HG02981 (cell line): ENCODE results near the gene EYA2.
"Not testable (repeated sequence)": the region's sequence is repeated elsewhere in the genome, so short reads cannot be mapped to it uniquely, and the experiment has no call there.

Experiments used
- ATAC-seq: cut with Tn5 transposase; IDR thresholded peaks from one replicate; pipeline ENCODE4 v1.9.1; 2021; ENCODE audit warnings: mild to moderate bottlenecking, moderate library complexity; ENCODE audit not compliant: unreplicated experiment

Gene EYA2

DNA sequence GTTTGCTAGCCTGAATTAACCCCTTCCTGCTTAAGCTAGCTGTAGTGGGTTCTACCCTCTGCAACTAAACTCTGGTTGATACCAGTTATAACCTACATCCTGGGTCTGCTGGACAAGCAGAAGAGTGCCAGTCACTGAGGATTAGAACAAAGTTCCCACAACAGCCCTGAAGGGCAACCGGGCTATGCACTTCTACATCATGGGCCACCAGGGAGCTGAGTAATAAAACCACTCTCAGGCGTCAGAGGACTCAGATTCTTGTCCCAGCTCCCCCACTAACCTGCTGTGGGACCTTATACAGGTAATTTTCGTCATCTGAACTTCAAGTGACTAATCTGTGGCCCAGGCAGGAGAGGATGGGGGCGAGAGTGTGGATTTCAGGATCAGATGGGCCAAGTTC is 56.8 kb downstream of the EYA2 start:
- ATAC-seq = no peak

DNA sequence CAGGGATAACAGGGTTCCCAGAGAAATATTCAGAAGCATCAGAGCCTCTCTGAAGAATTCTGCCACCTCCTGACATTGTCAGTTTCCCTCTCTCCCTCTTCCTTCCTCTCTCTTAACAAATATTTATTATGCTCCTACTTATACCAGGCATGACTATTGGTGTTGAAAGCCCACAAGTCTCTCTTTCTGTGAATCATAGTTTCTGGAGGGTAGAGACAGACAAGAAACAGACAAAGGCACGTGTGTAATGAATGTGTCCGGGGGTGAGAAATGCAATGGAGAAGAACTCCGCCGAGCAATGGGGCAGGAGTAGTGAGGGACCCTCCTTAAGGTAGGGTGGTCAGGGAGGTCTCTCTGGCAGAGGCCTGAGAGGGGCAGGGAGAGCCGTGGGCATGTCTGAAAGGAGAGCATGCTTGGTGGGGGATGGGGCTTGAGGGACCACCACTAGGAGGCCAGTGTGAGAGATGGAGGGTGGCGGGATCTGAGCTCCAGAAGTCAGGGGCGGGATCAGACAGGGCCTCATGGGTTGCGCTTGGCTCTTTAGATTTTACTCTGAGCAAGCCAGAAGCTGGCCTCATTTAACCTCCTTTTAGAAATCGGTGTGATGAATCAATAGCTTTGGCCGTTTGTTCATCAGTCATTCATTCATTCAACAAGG is 57.3 kb downstream of the EYA2 start:
- no peak for ATAC-seq

DNA sequence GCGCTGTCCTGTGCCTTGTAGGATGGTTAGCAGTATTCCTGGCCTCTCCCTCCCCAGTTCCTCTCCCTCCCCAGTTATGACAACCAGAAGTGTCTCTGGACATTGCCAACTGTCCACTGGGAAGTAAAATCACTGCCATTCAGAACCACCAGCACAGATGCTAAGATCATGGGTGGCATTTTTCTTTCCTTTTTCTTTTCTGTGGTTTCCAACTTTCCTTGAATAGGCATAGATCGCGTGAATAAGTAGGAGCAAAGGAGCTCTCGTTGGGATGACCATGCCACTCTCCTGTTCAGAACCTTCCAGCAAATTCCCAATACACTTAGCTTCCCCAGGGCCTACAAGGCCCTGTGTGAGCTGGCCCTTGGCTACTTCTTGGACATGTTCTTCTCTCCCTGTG is 59.0 kb downstream of the EYA2 start:
- no peak for ATAC-seq

DNA sequence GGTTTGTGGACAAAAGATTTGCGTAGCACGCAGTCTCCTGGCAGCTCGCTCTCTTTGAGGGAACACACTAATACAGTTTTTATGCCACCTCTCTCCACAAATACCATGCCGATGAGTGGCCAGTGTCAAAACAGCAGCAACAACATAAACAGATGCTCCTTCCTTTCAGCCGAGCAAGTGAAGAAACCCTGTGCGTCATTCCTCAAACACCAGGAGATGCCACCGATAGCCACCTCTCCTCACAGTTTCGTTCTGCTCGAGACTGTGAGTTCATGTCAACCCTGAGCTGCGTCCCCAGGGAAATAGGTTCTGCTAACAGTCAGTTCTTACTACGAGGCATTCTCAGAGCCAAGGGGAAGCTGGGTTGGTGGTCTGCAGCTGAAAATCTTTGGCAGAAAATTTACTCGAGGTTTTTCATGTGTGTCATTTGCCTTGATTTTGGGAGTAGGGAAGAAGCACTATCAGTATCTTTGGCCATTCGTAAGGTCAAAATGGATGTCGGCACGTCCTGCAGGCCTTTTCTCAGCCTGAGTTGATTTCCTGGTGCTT is 59.9 kb downstream of the EYA2 start:
- no peak for ATAC-seq

DNA sequence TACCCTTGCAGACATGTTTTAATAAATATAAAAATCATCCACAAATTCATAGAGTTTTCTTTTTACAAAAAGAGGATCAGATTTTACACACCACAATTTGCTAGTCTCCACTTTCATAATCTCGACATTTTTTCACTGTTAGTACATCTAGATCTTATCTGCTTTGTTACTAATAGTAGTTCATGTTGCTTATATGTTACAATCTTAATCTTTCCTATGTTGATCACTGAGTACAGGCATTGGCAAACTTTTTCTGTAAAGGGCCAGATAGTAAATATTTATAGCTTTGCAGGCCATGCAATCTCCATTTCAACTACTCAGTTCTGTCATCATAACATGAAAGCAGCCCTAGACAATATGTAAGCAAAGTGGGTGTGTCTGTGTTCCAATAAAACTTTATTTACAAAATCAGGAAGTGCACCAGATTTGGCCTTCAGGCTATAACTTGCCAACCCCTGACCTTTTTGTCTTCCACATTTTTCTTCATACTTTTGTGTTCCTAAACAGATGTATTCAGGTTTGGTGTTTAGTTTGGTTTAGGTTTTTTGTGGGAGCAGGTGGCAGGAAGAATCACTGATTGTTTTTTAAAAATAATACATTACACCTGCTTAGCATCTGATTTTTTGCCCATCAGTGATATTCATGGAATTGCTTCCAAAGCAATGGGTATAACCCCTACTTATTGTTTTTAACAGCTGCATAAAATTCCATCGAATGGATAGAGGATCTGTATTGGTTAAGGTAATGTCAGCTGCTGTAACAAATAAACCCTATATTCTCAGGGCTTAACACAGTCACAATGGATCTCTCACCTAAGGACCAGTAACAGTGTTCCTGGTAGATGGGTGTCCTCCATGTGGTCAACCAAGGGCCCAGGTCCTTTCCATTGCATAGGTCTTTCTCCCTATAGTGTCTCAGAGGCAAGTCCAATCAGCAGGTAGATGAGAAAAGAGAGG is 61.2 kb downstream of the EYA2 start:
- ATAC-seq = no peak

DNA sequence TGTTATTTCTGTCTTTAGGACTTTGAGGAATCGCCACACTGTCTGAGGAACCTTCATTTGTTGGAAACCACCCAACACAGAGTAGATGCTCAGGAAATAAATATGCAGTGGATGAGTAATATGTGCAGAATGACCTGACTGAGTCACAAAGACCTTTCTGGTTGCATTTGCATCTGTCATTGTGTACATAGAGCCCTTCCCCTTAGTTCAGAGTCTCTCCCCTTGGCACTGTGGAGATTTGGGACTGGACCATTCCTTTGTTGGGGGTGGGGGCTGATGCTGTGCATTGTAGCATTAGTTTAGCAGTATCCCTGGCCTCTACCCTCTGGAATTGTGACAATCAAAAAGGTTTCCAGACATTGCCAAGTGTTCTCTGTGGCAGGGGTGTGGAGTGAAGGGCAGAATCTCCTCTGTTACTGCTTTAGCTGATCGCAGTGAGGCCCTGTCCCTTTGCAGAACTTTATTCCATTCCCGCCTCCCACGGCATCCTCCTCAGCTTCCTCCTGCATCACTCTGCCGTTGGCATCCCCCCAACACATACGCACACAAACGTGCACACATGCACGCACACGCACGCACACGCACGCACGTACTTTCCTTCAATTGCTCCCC is 64.5 kb downstream of the EYA2 start:
- no peak for ATAC-seq

DNA sequence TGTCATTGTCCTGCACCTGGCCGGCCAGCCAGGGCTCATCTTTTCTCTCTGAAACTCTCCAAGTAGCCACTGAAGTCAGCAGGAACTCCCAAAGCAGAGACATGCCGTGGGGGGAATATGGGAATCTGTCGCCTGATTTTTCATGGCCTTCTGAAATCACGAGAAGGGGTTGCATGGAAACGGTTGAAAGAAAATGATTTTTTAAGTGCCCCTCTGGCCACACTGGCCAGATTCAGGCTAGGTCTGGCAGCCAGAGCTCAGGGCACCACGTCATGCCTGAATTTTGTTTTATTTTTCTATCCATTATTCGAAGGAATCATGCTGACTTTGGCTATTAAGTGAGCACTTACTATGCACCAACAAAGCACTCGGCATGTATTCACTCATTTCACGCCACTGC is 65.2 kb downstream of the EYA2 start:
- no peak for ATAC-seq

DNA sequence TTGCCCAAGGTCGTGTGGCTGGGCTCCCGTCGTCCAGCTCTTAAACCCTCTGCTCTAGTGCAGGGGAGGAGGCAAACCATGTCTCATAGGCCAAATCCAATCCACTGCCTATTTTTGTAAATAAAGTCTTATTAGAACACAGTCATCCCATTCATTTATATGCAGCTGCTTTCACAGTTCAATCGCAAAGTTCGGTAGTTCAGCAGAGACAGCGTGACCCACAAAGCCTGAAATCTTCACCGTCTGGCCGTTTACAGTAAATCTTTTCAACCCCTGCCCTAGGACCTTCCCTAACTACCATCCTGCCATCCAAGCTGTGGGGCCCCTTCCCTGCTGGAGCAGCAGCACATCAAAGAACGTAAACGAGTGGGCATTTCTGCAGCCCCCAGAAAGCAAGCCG is 65.9 kb downstream of the EYA2 start:
- no peak for ATAC-seq

DNA sequence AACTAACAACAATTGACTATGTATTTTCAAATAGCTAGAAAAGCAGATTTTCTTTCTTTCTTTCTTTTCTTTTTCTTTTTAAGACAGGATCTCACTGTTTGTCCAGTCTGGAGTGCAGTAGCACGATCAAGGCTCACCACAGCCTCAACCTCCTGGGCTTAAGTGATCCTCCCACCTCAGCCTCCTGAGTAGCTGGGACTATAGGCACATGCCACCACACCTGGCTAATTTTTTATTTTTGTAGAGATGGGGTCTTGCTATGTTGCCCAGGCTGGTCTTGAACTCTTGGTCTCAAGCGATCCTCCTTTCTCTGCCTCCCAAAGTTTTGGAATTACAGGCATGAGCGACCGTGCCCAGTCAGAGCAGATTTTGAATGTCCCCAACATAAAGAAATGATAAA is 67.3 kb downstream of the EYA2 start:
- ATAC-seq = not testable (repeated sequence)

DNA sequence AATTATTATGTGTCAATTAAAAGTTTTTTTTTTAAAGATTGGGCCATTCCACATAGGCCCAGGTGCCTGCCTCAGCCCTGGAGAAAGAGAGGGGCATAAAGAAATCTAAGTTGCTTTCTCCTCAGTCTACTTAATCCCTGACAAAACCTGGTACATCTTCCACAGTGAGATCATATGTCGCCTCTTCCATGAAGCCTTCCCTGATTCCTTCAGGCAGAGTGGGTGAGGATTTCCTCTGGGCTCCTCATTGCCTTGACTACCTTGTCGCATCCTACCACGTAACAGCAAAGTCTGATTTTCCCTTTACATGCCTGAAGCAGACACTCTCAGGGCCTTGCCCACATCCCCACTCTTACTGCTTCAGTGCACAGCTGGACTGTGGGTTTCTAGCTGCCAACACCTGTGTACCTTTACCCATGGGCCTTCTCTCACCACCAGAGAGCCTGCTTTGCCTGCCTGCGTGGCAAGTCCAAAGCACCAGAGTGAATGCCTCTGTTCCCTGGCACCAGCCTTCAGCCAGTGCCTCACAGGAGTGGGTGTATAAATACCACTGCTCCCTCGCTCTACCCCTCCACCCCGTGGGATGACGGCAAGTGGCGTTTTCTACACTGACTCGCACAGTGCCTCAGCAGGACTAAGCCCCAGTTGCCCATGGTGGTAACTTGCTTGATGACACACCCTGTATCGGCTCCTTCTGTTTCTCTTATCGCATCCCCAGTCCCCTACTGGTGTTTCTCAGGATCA is 68.0 kb downstream of the EYA2 start:
- no peak for ATAC-seq

DNA sequence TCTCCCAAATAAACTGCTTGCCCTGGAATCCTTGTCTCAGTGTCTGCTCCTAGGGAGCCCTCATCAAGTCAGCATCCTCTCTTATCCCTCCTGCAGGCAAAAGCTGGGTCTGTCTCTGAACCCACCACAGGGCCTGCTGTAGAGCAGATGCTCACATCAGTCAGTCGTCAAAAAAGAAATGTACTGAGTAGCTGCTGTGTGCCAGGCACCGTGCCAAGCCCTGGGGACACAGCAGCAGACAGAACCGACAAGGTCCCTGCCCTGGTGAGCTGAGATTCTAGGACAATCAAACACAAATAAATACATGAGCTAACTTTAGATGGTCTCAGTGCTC is 68.5 kb downstream of the EYA2 start:
- no peak for ATAC-seq

DNA sequence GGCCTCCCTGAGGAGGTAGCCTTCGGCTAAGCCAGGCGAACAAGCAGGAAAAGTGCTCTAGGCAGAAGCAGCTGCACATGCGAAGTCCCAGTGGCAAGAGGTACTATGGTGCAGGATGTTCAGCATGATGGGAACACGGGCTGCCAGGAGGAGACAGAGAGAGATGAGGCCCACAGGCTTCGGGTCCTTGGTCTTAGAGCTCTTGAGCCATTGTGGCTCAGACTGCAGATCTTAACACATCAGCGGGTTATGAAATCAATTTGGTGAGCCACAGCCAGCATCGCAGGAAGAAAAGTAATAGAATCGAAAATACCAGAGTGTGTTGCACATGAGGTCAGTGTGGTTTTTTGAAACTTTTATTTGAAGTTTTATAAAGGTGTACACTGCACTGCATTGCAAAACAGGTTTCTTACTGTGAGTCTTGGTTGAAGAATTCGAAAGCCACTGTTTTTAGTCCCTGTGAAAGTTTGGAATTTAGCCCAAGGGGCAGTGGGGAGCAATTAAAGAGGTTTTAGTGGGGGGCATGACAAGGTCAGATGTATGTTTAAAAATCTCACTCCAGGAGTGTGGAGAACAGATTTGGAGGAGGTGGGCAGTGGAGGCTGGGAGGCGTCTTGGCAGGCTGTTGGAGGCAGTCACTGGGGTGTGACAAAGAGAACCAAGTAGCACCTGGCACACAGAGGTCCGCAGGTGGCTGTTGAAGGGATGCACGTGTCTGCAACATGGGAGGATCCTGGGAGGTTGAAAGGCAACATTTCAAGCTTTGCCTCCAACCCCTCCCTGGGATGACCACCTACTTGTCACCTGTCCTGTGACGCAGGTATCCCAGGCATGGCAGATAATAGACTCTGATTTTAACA is 69.3 kb downstream of the EYA2 start:
- ATAC-seq = no peak

DNA sequence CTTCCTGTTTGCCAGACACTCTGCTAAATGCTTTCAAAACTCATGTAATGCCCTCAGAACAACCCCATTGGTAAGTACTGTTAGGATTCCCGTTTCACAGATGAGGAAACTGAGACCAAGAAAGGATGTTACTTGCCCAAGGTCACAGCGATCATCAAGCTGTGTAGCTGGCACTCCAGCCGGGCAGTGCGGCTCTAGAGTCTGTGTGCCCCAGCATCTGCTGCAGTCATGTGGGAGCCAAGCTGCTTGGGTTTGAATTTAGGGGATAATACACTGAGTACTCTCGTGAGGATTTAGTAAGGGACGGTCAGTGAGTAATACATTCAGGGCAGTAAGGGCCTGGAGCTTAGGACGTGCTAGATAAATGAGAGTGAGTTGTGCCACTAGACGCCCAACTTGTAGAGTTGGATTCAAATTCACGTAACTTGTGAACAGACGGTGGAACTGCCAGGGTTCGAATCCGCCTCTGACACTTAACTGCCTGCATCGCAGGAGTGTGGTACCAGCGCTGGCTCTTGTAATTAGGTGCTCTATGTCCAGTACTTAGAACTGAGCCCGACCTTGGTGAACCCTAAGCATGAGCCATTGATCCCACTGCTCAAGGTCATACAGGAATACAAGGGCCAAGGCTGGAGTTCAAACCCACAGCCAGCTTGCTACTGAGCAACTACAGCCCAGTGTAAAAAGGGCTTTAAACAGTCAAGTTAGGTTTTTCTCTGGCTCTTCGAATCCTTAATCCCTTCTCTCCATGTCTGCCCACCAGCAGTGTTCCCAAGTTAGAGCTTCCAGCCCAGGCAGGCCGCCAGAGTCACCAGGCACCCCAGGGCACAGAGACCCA is 70.2 kb downstream of the EYA2 start:
- ATAC-seq = no peak

DNA sequence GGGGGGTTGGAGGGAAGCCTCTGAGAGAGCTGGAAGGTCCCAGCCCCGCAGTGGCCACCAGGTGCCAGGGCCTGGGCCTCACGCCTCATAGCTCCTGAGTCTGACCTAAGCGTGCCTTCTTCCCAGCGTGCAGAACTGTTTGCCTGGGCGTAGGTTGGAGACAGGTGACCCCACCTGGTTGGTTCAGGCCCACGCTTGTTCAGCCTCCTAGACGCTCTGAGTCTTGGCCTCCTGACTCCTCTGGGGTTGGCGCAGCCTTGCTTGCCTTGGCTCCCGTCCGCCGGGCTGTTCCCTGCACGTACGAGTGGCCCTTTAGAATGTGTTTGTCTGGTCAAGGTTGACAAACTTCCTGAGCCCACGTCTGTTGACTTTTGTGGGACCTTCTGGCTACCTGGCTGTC is 70.8 kb downstream of the EYA2 start:
- ATAC-seq = no peak

DNA sequence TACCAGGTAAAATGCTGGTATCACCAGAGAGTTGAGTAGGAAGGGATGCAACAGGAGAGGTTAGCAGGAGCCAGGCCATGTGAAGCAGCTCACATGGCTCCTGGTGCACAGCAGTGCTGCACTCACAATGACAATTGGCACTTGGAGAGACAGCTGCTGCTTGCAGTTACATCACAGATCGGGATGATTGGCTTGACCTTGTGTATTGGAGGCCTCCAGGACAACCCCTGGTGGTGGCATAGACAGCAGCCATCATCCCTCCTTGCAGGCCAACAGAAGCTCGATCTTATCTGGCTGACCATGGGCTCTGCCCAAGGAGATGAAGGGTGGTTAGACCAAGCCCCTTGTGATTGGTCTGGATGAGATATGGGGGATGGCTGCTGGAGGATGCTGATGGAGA is 73.0 kb downstream of the EYA2 start:
- ATAC-seq = no peak

DNA sequence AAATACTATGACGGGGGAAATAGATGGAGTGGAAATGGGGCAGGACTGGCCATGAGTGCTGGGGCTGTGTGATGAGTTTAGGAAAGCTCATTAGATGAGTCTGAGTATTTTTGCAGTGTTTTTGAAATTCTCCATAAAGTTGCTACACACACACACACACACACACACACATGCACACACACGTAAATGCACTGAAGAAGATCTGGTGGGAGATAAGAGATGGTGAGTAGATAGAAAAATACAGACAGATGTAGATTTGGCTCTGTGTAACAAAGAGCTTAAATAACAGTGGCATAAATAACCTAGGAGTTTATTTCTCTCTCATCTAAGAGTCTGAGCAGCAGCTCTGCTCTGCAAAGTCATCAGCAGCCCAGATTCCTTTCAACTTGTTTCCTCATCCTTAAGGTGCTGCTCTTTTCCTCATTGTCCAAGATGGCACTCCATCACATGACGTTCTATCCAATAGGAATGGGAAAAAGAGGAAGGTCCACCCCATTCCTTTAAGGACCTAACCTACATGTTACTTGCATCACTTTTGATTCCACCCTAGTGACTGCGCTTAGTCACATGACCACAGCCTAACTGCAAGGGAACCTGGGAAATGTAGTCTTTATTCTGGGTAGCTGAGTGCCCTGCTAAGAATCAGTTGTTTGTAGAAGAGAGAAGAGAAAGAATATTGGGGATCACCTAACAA is 76.4 kb downstream of the EYA2 start:
- no peak for ATAC-seq

DNA sequence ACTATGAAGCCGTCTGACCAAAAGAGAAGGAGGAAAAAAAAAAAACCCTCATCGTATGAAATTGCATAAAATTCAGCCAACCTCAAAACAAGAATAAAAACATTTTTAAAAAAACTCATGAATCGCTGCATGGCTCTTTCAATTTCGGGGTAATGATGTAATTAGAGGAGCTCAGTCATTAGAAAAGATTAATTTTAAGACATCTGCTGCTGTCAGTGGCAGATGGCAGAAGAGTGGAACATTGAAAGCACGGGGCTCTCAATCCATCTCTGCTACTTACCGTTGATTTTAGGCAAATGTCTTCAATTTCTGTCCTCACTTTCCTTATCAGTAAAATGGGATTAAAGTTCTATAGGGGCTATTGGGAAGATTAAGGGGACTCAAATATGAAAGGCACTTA is 79.1 kb downstream of the EYA2 start:
- no peak for ATAC-seq

DNA sequence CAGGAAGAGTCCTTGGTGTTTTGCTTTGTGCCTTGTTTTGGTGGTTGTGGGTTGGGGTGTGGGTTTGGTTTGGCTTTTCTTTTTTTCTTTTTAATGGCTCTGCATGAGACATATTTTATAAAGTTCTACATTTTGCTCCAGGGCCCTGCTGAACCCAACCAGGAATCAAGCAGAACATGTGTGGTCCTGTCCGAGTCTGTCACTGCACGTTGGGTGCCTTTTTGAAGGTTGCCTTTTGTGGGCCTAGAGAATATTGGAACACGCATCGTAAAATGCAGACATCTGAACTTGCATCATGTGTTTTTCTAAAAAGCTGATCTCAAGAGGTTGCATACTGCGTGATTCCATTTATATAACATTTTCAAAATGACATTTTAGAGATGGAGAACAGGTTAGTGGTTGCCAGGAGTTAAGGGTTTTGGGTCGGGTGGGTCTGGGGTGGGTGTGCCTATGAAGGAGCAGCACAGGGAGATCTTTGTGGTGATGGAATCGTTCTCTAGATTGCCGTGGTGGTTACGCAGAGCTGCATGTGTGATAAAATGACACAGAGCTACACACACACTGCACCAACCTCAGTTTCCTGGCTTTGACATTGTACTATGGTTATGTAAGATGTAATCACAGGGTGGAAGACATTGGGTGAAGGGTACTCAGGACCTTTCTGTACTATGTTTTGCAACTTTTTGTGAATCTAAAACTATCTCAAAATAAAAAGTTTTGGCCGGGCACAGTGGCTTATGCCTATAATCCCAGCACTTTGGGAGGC is 80.2 kb downstream of the EYA2 start:
- ATAC-seq = no peak
